OCI-LY1 (cell line): ENCODE measurements around the gene MLXIP.

Experiments used
- EZH2 ChIP-seq: fragments of 200-600 bp; sonication (generic), shearing (Covaris generic); IDR thresholded peaks from 2 replicates; pipeline ENCODE4 v1.8.0; 2017; ENCODE audit warnings: borderline replicate concordance, mixed run types, mild to moderate bottlenecking, antibody characterized with exemption, low read length, moderate library complexity, mixed read lengths
- TF ChIP-seq, protein P1 (sequence below): fragments of 200-600 bp; sonication (generic), shearing (Covaris generic); IDR thresholded peaks from 2 replicates; pipeline ENCODE4 v1.5.1; 2017; ENCODE audit warnings: mild to moderate bottlenecking, antibody characterized with exemption, low read length, moderate library complexity, mixed read lengths

DNA sequence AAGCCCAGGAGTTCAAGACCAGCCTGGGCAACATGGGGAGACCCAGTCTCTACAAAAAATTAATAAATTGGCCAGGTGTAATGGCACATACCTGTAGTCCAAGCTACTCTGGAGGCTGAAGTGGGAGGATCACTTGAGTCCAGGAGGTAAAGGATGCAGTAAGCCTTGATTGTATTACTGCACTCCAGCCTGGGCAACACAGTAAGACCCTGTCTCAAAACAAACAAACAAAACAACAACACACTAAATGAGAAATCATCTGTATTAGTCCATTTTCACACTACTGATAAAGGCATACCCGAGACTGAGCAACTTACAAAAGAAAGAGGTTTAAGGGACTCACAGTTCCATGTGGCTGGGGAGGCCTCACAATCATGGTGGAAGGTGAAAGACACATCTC, 4.7 kb upstream of the MLXIP start:
- TF ChIP-seq, protein P1, sequence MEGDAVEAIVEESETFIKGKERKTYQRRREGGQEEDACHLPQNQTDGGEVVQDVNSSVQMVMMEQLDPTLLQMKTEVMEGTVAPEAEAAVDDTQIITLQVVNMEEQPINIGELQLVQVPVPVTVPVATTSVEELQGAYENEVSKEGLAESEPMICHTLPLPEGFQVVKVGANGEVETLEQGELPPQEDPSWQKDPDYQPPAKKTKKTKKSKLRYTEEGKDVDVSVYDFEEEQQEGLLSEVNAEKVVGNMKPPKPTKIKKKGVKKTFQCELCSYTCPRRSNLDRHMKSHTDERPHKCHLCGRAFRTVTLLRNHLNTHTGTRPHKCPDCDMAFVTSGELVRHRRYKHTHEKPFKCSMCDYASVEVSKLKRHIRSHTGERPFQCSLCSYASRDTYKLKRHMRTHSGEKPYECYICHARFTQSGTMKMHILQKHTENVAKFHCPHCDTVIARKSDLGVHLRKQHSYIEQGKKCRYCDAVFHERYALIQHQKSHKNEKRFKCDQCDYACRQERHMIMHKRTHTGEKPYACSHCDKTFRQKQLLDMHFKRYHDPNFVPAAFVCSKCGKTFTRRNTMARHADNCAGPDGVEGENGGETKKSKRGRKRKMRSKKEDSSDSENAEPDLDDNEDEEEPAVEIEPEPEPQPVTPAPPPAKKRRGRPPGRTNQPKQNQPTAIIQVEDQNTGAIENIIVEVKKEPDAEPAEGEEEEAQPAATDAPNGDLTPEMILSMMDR, result no peak
- TF ChIP-seq EZH2, result no peak
